Small intestine (tissue), 7 donors: Measurements from ENCODE around the gene KMT5B. TPM values are rescaled to one million over a fixed set of nuclear protein-coding genes. Genes with fewer than 3 reads are reported as not detected.
A peak's percentile ranks its signal among the peaks of the same experiment; 100 is the strongest.

Source experiments
- DNase-seq, 2 donors: peaks; one replicate each; pipeline versions ENCODE4 v3.0.0 to v3.0.0-alpha.2; 2013
- FAIRE-seq: peaks from 2 replicates; lab custom pipeline; 2012; peaks lifted over from hg19 to GRCh38; lab: Jason Lieb, UNC
- H3K27ac ChIP-seq, 3 donors: one replicate each; pipeline ENCODE4 v1.5.1; 2013; ENCODE audit warnings: low read length in 2 of 3, mild to moderate bottlenecking in 2 of 3, control low read depth in 1 of 3, inconsistent platforms in 1 of 3, low read depth in 1 of 3, moderate library complexity in 1 of 3
- H3K27me3 ChIP-seq, 3 donors: one replicate each; pipeline ENCODE4 v1.6.1; 2013; ENCODE audit warnings: low read length in 3 of 3, inconsistent platforms in 1 of 3; ENCODE audit not compliant: control insufficient read depth in 3 of 3, insufficient read depth in 3 of 3
- H3K36me3 ChIP-seq, 3 donors: one replicate each; pipeline ENCODE4 v1.6.1; 2013; ENCODE audit warnings: low read length in 3 of 3, inconsistent platforms in 1 of 3, low read depth in 1 of 3, mild to moderate bottlenecking in 1 of 3, moderate library complexity in 1 of 3; ENCODE audit not compliant: control insufficient read depth in 3 of 3, insufficient read depth in 2 of 3
- H3K4me1 ChIP-seq, 3 donors: one replicate each; pipeline ENCODE4 v1.6.1; 2013; ENCODE audit warnings: low read length in 2 of 3, inconsistent platforms in 1 of 3, low read depth in 1 of 3, mild to moderate bottlenecking in 1 of 3, moderate library complexity in 1 of 3; ENCODE audit not compliant: control insufficient read depth in 3 of 3, insufficient read depth in 2 of 3
- H3K4me3 ChIP-seq, 3 donors: one replicate each; pipeline ENCODE4 v1.5.1; 2013; ENCODE audit warnings: low read length in 3 of 3, control low read depth in 1 of 3, inconsistent platforms in 1 of 3, low read depth in 1 of 3, mild to moderate bottlenecking in 1 of 3, moderate library complexity in 1 of 3
- H3K9me3 ChIP-seq, 2 donors: one replicate each; pipeline ENCODE4 v1.6.1; 2013; ENCODE audit warnings: low read depth in 1 of 2, low read length in 1 of 2; ENCODE audit not compliant: control insufficient read depth in 2 of 2, insufficient read depth in 1 of 2
- WGBS, 3 donors: extraction: QIAGEN DNeasy Blood & Tissue Kit; methylation state at CpG; one replicate each; pipeline ENCODE4 v1.1.7; 2013; 5-methylcytosine and 5-hydroxymethylcytosine counted together
- polyA plus RNA-seq, 4 donors: library from polyadenylated mRNA; stranded (reverse) in 3 of 4; unstranded in 1 of 4; fragments of 200-250 nt in 3 of 4; fragments of 120-200 nt in 1 of 4; gene quantifications; one replicate each; pipeline versions ENCODE4 v1.2.1 to v1.2.3, GENCODE V29; 2013
- donor health status: healthy with polysubstance abuse.
- donor health status: control.
- donor health status: control.
- donor health status: Bipolar disorder and iron deficiency.
- donor health status: healthy.

Gene KMT5B
- polyA plus RNA-seq, 4 donors: 17.3 to 53.5 (median 30.0) TPM

GRCh38 chr11:68113986-68114385 is 99.1 kb downstream of the KMT5B start:
- Histone ChIP-seq H3K27ac (peak overlapping the region in 2 of 3 donors; percentile 17 to 44), H3K4me3 (no peak overlapping the region), H3K27me3 (no peaks in the 10 kb centered on the region), H3K4me1 (peaks cover 0 to 27% (median 0%) of the 10 kb centered on the region in 3 donors), H3K9me3 (no peaks in the 10 kb centered on the region), H3K36me3 (peaks cover 0 to 48% (median 2%) of the 10 kb centered on the region in 3 donors)
- 55 to 67% (median 62%) methylated on average over 3 of the region's 3 CpGs for WGBS, 3 donors
- DNase-seq (no peak), FAIRE-seq (no peak)

GRCh38 chr11:68107689-68108088 is 105.4 kb downstream of the KMT5B start:
- Histone ChIP-seq H3K4me3 (no peak overlapping the region), H3K36me3 (peaks cover 0 to 32% (median 0%) of the 10 kb centered on the region in 3 donors), H3K4me1 (peaks cover 0 to 31% (median 8%) of the 10 kb centered on the region in 3 donors), H3K9me3 (no peaks in the 10 kb centered on the region), H3K27me3 (no peaks in the 10 kb centered on the region), H3K27ac (peak overlapping the region; percentile 36 to 85 (median 56))
- DNase-seq (peak in 1 of 2 donors; percentile 70), FAIRE-seq (no peak)
- 20 to 60% (median 36%) methylated on average over 10 of the region's 10 CpGs for WGBS, 3 donors

DNA sequence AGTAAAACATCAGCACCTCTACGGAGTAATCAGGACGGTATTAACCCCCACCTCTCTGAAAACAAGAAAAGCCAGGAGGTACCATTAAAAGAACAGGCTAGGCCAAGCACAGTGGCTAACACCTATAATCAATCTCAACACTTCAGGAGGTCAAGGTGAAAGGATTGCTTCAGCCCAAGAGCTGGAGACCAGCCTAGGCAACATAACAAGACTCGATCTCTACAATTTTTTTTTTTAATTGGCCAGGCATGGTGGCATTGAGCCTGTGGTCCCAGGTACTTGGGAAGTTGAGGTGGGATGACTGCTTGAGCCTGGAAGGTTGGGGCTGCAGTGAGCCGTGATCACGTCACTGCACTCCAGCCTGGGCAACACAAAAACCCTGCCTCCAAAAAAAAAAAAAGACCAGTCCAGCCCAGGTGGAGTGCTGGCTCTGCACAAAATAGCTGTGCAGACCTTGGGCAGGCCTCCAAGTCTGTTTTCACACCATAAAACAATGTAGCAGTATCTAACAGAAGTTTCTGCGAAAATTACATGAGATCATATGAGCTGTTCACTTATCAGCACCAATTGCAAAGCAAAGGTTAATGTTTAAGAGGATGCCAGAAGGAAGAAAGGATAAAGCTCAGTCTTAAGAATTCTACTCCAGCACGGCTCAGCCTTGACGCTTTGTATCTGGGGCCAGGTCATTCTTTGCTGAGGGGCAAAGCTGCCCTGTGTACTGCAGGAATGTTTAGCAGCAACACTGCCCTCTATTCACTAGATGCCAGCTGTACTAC is 106.7 kb downstream of the KMT5B start:
- WGBS, 3 donors: 16 to 51% (median 22%) methylated on average over 8 of the region's 8 CpGs
- peak overlapping the region in 1 of 3 donors; percentile 15 for H3K4me3 ChIP-seq
- peaks cover 0 to 27% (median 0%) of the 10 kb centered on the region in 3 donors for H3K36me3 ChIP-seq
- no peak for FAIRE-seq
- no peaks in the 10 kb centered on the region for H3K27me3 ChIP-seq
- H3K4me1 ChIP-seq: peaks cover 0 to 31% (median 8%) of the 10 kb centered on the region in 3 donors
- peak; percentile 92 to 97 for DNase-seq
- H3K27ac ChIP-seq: peak overlapping the region; percentile 81 to 85 (median 83)
- no peaks in the 10 kb centered on the region for H3K9me3 ChIP-seq

Other genes with a start within 250 kb of the KMT5B start
- gene UNC93B1, start 209.2 kb downstream of the KMT5B start, polyA plus RNA-seq: 10 to 100 TPM; 27.2 to 82.1 (median 41.4) TPM
- 10 to 100 TPM; 14.4 to 28.1 (median 21.6) TPM for gene ALDH3B1, start 203.0 kb downstream of the KMT5B start, polyA plus RNA-seq
- gene NDUFS8, start 182.6 kb downstream of the KMT5B start, polyA plus RNA-seq: 100 to 1,000 TPM in 3 of 4 donors, 10 to 100 TPM in 1; 71.4 to 290 (median 203) TPM
- 100 to 1,000 TPM in 3 of 4 donors, 10 to 100 TPM in 1; 79.1 to 437 (median 285) TPM for gene TCIRG1, start 174.3 kb downstream of the KMT5B start, polyA plus RNA-seq
- gene CHKA, start 91.9 kb downstream of the KMT5B start, polyA plus RNA-seq: 100 to 1,000 TPM in 3 of 4 donors, 10 to 100 TPM in 1; 31.5 to 180 (median 139) TPM
- gene C11orf24, start 58.7 kb upstream of the KMT5B start, polyA plus RNA-seq: 100 to 1,000 TPM in 2 of 4 donors, 10 to 100 TPM in 2; 39.4 to 168 (median 94.3) TPM
- gene LRP5, start 99.3 kb upstream of the KMT5B start, polyA plus RNA-seq: 100 to 1,000 TPM in 1 of 4 donors, 10 to 100 TPM in 3; 39.7 to 122 (median 78.4) TPM
- gene PPP6R3, start 247.5 kb upstream of the KMT5B start, polyA plus RNA-seq: 10 to 100 TPM; 30.5 to 68.7 (median 39.1) TPM